GM13976 (cell line): ENCODE results near the gene POU6F1.

ENCODE experiments used
- DNase-seq: peaks from one replicate; pipeline ENCODE4 v3.0.0; 2012; ENCODE audit warnings: low spot score
- CTCF ChIP-seq: IDR thresholded peaks from 2 replicates; pipeline ENCODE4 v1.5.1; 2012; ENCODE audit warnings: borderline replicate concordance, mild to moderate bottlenecking; ENCODE audit not compliant: insufficient read depth; ENCODE audit errors: extremely low read depth, missing control alignments, control extremely low read depth
- in situ Hi-C: fragments of 300-500 bp; cut with MboI; formaldehyde crosslinking; loops from one replicate; pipeline ENCODE4 v1.12.0; 2022; ENCODE audit warnings: low sequenced_read_pairs, mixed read lengths, inconsistent platforms; ENCODE audit not compliant: unreplicated experiment

POU6F1 gene

GRCh38 chr12:51219322-51219721 lies 1.5 kb upstream of the POU6F1 start:
- no peak for TF ChIP-seq CTCF
- in situ Hi-C loops: no loop called here
- no peak for DNase-seq

GRCh38 chr12:51218607-51219161 lies 822 bp upstream of the POU6F1 start:
- in situ Hi-C loops: no loop called here
- DNase-seq: no peak
- TF ChIP-seq CTCF: no peak

- peak; percentile 29 for TF ChIP-seq CTCF
- in situ Hi-C loops: no loop called here
- peak; percentile 88 for DNase-seq
Measured at GRCh38 chr12:51217133-51217967, 512 bp downstream of the POU6F1 start.

- TF ChIP-seq CTCF: no peak
- in situ Hi-C loops: no loop called here
- DNase-seq: no peak
Measured at GRCh38 chr12:51216642-51217041, 1.2 kb downstream of the POU6F1 start.

GRCh38 chr12:51214895-51215294 lies 3.0 kb downstream of the POU6F1 start:
- TF ChIP-seq CTCF: no peak
- DNase-seq: no peak
- in situ Hi-C loops: no loop called here

GRCh38 chr12:51210690-51211395 lies 7.0 kb downstream of the POU6F1 start:
- in situ Hi-C loops: no loop called here
- TF ChIP-seq CTCF: no peak

More at GRCh38 chr12:51210690-51211395, 7.0 kb downstream of the POU6F1 start:
- DNase-seq: no peak
